Measurements from ENCODE around the gene A3GALT2.

The A3GALT2 gene

GRCh38 chr1:33349778-33350610, 29.1 kb upstream of the A3GALT2 start:
- H3K27ac ChIP-seq, result peak overlapping the region; percentile 94
- TF ChIP-seq CTCF (conservative IDR thresholded peaks at IDR 0.05) (no peak), ZFX (IDR thresholded peaks at IDR 0.05) (no peak)

- peak overlapping the region; percentile 94 for H3K27ac ChIP-seq
- TF ChIP-seq CTCF (conservative IDR thresholded peaks at IDR 0.05), result no peak
- TF ChIP-seq ZFX (IDR thresholded peaks at IDR 0.05), result peak; percentile 94
These were observed 28.3 kb upstream of the A3GALT2 start for GRCh38 chr1:33349081-33349759.

- TF ChIP-seq CTCF (conservative IDR thresholded peaks at IDR 0.05) (no peak), ZFX (IDR thresholded peaks at IDR 0.05) (no peak)
- H3K27ac ChIP-seq, result peak overlapping the region; percentile 94
These were observed 27.8 kb upstream of the A3GALT2 start for GRCh38 chr1:33348676-33349080.

GRCh38 chr1:33348194-33348593, 27.3 kb upstream of the A3GALT2 start:
- no peak overlapping the region; the same call in 1 of the 2 replicates for H3K27ac ChIP-seq
- TF ChIP-seq ZFX (IDR thresholded peaks at IDR 0.05) (no peak), CTCF (conservative IDR thresholded peaks at IDR 0.05) (no peak)

- H3K27ac ChIP-seq, result no peak overlapping the region
- TF ChIP-seq ZFX (IDR thresholded peaks at IDR 0.05) (no peak), CTCF (conservative IDR thresholded peaks at IDR 0.05) (no peak)
These were observed 26.7 kb upstream of the A3GALT2 start for GRCh38 chr1:33347650-33347992.

- no peak overlapping the region for H3K27ac ChIP-seq
- TF ChIP-seq CTCF (conservative IDR thresholded peaks at IDR 0.05), result no peak
These were observed 26.2 kb upstream of the A3GALT2 start for GRCh38 chr1:33346927-33347649.

GRCh38 chr1:33346533-33346926, 25.6 kb upstream of the A3GALT2 start:
- H3K27ac ChIP-seq, result no peak overlapping the region
- no peak for TF ChIP-seq ZFX (IDR thresholded peaks at IDR 0.05)
- no peak for TF ChIP-seq CTCF (conservative IDR thresholded peaks at IDR 0.05)
